Ascending aorta (tissue), 2 donors: ENCODE measurements around the gene MB. TPM values are rescaled to one million over a fixed set of nuclear protein-coding genes. Genes with fewer than 3 reads are reported as not detected.
A peak's percentile ranks its signal among the peaks of the same experiment; 100 is the strongest.
"Not testable (repeated sequence)": the region's sequence is repeated elsewhere in the genome, so short reads cannot be mapped to it uniquely, and the experiment has no call there.

ENCODE experiments used
- DNase-seq, 2 donors: peaks; one replicate each; pipeline ENCODE4 v3.0.0-alpha.2; 2019; ENCODE audit warnings: low spot score in 2 of 2
- H3K27ac ChIP-seq, 2 donors: fragments of 200-600 bp; sonication (generic); one replicate each; pipeline ENCODE4 v1.5.1; 2016 to 2017; ENCODE audit warnings: mild to moderate bottlenecking in 1 of 2
- H3K27me3 ChIP-seq: fragments of 200-600 bp; sonication (generic); one replicate; pipeline ENCODE4 v1.5.1; 2017
- H3K36me3 ChIP-seq, 2 donors: fragments of 200-600 bp; sonication (generic); one replicate each; pipeline ENCODE4 v1.5.1; 2016
- H3K4me1 ChIP-seq, 2 donors: fragments of 200-600 bp; sonication (generic); one replicate each; pipeline ENCODE4 v1.5.1; 2016 to 2017; ENCODE audit warnings: mild to moderate bottlenecking in 1 of 2
- H3K4me3 ChIP-seq, 2 donors: fragments of 200-600 bp; sonication (generic); one replicate each; pipeline ENCODE4 v1.5.1; 2016 to 2017; ENCODE audit warnings: mild to moderate bottlenecking in 1 of 2
- H3K9me3 ChIP-seq, 2 donors: fragments of 200-600 bp; sonication (generic); one replicate each; pipeline ENCODE4 v1.5.1; 2016
- CTCF ChIP-seq, 3 experiments: fragments of 200-600 bp in 2 of 3; fragments of 450-650 bp in 1 of 3; sonication (generic) in 2 of 3; IDR thresholded peaks; one replicate each; pipeline ENCODE4 v1.5.1; 2016 to 2019; ENCODE audit warnings: antibody characterized with exemption in 3 of 3, mild to moderate bottlenecking in 1 of 3, moderate library complexity in 1 of 3
- intact Hi-C: fragments of 100-400 bp; cut with DNase I; formaldehyde crosslinking; loops from one replicate; pipeline ENCODE4 v1.15.1; 2023
- total RNA-seq: library from RNA; depleted of rRNA; stranded (reverse); fragments of >200 nt; gene quantifications from one replicate; pipeline ENCODE4 v1.1.0, GENCODE V29; 2016

The MB gene
- not detected for total RNA-seq

GRCh38 chr22:35617137-35617755 is at the start of gene MB:
TSS of gene MB (minus strand) at chr22:35617329. CDS start at chr22:35617257, 72 bp downstream.
- intact Hi-C loops: no loop called here
- no peak within 1 kb of the TSS for H3K27ac ChIP-seq
- no peak for DNase-seq

DNA sequence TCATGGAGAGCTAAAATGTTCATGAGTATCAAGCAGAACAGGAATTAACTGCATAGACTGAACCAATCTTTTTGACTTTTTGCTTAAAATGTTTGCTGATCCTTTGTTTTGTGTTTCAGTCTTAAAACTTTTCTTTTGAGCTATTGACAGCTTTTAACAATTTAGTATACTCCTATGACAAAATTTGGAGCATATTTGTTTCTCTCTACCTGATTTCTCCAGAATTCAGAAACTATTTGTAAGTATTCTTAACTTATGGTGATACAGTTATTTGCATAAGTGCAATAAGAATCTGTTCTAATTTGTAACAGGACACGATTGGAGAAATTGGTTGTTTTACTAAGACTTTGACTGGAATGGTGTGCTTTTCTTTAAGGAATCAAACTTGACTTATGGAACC is 49.6 kb upstream of the MB start:
- intact Hi-C loops, H3K4me1 ChIP-seq, H3K9me3 ChIP-seq, H3K27ac ChIP-seq, H3K4me3 ChIP-seq, H3K27me3 ChIP-seq, H3K36me3 ChIP-seq, DNase-seq: not testable (repeated sequence)

More at GRCh38 chr22:35617137-35617755, at the start of gene MB:
- no peak within 1 kb of the TSS for H3K4me3 ChIP-seq
- no peaks in the 10 kb centered on the region for H3K9me3 ChIP-seq
- no peak for TF ChIP-seq CTCF (IDR thresholded peaks at IDR 0.05)
- peaks cover 0 to 8% of the 10 kb centered on the region in 2 donors for H3K4me1 ChIP-seq
- no peaks in the 10 kb centered on the region for H3K27me3 ChIP-seq
- H3K36me3 ChIP-seq: no peaks in the 10 kb centered on the region

DNA sequence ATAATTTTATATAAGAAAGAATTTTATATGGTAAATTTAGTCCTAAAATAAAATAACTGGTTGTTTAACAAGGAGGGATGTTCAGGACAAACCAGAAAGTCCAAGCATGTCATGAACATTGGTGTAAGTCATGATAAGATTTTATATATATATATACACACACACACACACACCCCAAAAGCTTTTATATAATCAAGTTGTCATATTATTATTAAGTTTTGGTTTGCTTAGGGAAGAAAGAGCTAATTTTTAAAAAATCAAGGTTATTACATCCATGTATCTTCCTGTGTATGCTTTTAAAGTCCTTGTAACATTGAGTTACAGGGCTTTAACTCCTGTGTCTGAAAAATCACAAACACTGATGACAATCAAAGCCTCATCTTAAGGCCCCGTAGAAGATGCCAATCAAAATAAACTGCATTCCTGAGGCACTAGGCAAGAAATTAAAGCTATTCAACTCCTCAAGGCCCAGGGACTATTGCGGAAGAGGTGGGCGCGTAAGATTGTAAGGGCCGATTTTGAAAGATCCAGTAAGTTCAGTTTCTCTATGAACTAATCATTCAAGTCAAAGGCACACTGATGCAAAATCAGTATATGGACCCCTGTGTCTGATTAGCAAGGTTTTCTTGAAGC is 47.9 kb upstream of the MB start:
- no peaks in the 10 kb centered on the region for H3K9me3 ChIP-seq
- H3K4me3 ChIP-seq: no peak overlapping the region
- H3K27ac ChIP-seq: no peak overlapping the region
- intact Hi-C loops: no loop called here
- H3K27me3 ChIP-seq: no peaks in the 10 kb centered on the region
- peaks cover 0 to 3% of the 10 kb centered on the region in 2 donors for H3K36me3 ChIP-seq
- DNase-seq: no peak
- H3K4me1 ChIP-seq: peaks cover 5 to 7% of the 10 kb centered on the region in 2 donors
- TF ChIP-seq CTCF (IDR thresholded peaks at IDR 0.05): no peak

DNA sequence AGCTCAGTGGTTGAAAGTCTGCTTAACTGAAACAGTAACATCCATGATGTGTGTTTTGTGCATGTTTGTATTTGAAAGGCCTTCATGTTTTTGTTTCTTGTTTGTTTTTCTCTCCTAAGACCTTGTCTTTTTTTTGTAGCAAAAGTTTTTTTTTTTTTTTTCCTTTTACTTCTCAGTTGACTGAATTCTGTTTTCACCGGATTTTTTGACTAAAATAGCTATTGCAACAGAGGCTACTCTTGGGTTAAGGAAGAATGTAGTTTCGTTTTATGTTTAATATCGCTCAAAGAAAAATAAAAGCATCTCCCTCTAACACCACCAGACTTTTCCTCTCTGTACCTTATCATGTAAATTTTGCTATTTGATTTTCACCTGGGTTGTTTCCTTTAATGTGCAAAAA is 46.2 kb upstream of the MB start:
- no peaks in the 10 kb centered on the region for H3K9me3 ChIP-seq
- peak overlapping the region; percentile 9 to 50 for H3K4me3 ChIP-seq
- peak overlapping the region in 1 of 2 donors; percentile 65 for H3K27ac ChIP-seq
- H3K27me3 ChIP-seq: no peaks in the 10 kb centered on the region
- no peak for TF ChIP-seq CTCF (IDR thresholded peaks at IDR 0.05)
- H3K4me1 ChIP-seq: peaks cover 5 to 7% of the 10 kb centered on the region in 2 donors
- intact Hi-C loops: loop anchor here (2.0 kb wide), 1 partner anchor 33 kb away; no protein-coding TSS in a partner anchor
- peaks cover 11 to 13% of the 10 kb centered on the region in 2 donors for H3K36me3 ChIP-seq
- DNase-seq: no peak

- DNase-seq: no peak
- Histone ChIP-seq H3K4me3 (peak overlapping the region; percentile 9 to 50), H3K27ac (peak overlapping the region; percentile 54 to 65), H3K36me3 (peaks cover 12 to 13% of the 10 kb centered on the region in 2 donors), H3K27me3 (no peaks in the 10 kb centered on the region), H3K9me3 (no peaks in the 10 kb centered on the region), H3K4me1 (peaks cover 5 to 7% of the 10 kb centered on the region in 2 donors)
- intact Hi-C loops: loop anchor here (2.0 kb wide), 1 partner anchor 32 kb away; no protein-coding TSS in a partner anchor
- no peak for TF ChIP-seq CTCF (IDR thresholded peaks at IDR 0.05)
These were observed 45.8 kb upstream of the MB start for GRCh38 chr22:35662914-35663313.

- Histone ChIP-seq H3K36me3 (peaks cover 20% of the 10 kb centered on the region in 2 donors), H3K4me1 (peaks cover 5 to 7% of the 10 kb centered on the region in 2 donors)
These were observed 44.3 kb upstream of the MB start for GRCh38 chr22:35661464-35661863.

More at GRCh38 chr22:35661464-35661863, 44.3 kb upstream of the MB start:
- H3K27ac ChIP-seq: no peak overlapping the region
- H3K27me3 ChIP-seq: no peaks in the 10 kb centered on the region
- no peak for DNase-seq
- H3K9me3 ChIP-seq: no peaks in the 10 kb centered on the region
- no peak overlapping the region for H3K4me3 ChIP-seq
- intact Hi-C loops: no loop called here
- TF ChIP-seq CTCF (IDR thresholded peaks at IDR 0.05): no peak
